ENCODE results near the gene RPLP1. TPM values are rescaled to one million over a fixed set of nuclear protein-coding genes. Genes with fewer than 3 reads are reported as not detected.

RPLP1 gene
- total RNA-seq, 1 experiment from 2014 or later = 305 TPM

- DNase-seq (ENCODE audit: low read depth) = no peak
Measured at GRCh38 chr15:69496001-69496400, 43.4 kb downstream of the RPLP1 start.

GRCh38 chr15:69497076-69497475, 44.5 kb downstream of the RPLP1 start:
- no peak for DNase-seq (ENCODE audit: low read depth)

GRCh38 chr15:69497667-69498066, 45.0 kb downstream of the RPLP1 start:
- DNase-seq (ENCODE audit: low read depth) = no peak

GRCh38 chr15:69498282-69498681, 45.7 kb downstream of the RPLP1 start:
- DNase-seq (ENCODE audit: low read depth) = no peak

GRCh38 chr15:69498987-69499386, 46.4 kb downstream of the RPLP1 start:
- DNase-seq (ENCODE audit: low read depth) = no peak

GRCh38 chr15:69499521-69500211, 47.0 kb downstream of the RPLP1 start:
- no peak for DNase-seq (ENCODE audit: low read depth)

GRCh38 chr15:69500339-69500738, 47.7 kb downstream of the RPLP1 start:
- no peak for DNase-seq (ENCODE audit: low read depth)

GRCh38 chr15:69501456-69501855, 48.8 kb downstream of the RPLP1 start:
- DNase-seq (ENCODE audit: low read depth) = no peak

GRCh38 chr15:69502470-69503045, 49.9 kb downstream of the RPLP1 start:
- no peak for DNase-seq (ENCODE audit: low read depth)

GRCh38 chr15:69504352-69505040, 51.9 kb downstream of the RPLP1 start:
- DNase-seq (ENCODE audit: low read depth) = no peak

Other genes with a start within 250 kb of the RPLP1 start
- 13.0 and 13.9 TPM in 2 replicates for gene PAQR5, start 153.9 kb upstream of the RPLP1 start, total RNA-seq (2014; rRNA removed)
- gene KIF23, start 38.5 kb upstream of the RPLP1 start, total RNA-seq (2014; rRNA removed) = 134 and 149 TPM in 2 replicates